GM11168 (cell line): ENCODE measurements around the gene MYO5C.
"Not testable (repeated sequence)": the region's sequence is repeated elsewhere in the genome, so short reads cannot be mapped to it uniquely, and the experiment has no call there.

Experiments used
- in situ Hi-C: fragments of 300-500 bp; cut with MboI; formaldehyde crosslinking; loops from one replicate; pipeline ENCODE4 v1.12.0; 2022; ENCODE audit warnings: low sequenced_read_pairs; ENCODE audit not compliant: unreplicated experiment

The MYO5C gene

GRCh38 chr15:52252781-52253180, 42.8 kb downstream of the MYO5C start:
- in situ Hi-C loops = loop anchor here (10.0 kb wide), 1 partner anchor 322 kb away; no protein-coding TSS in a partner anchor

- in situ Hi-C loops = loop anchor here (10.0 kb wide), 1 partner anchor 323 kb away; no protein-coding TSS in a partner anchor
Measured at GRCh38 chr15:52251144-52251860, 44.3 kb downstream of the MYO5C start.

- in situ Hi-C loops = no loop called here
Measured at GRCh38 chr15:52247461-52247860, 48.1 kb downstream of the MYO5C start.

GRCh38 chr15:52246686-52247431, 48.7 kb downstream of the MYO5C start:
- in situ Hi-C loops = no loop called here

GRCh38 chr15:52243697-52244555, 51.7 kb downstream of the MYO5C start:
- in situ Hi-C loops = no loop called here

- in situ Hi-C loops = no loop called here
Measured at GRCh38 chr15:52243286-52243685, 52.3 kb downstream of the MYO5C start.

- in situ Hi-C loops = no loop called here
Measured at GRCh38 chr15:52241489-52241888, 54.1 kb downstream of the MYO5C start.

GRCh38 chr15:52240166-52240565, 55.4 kb downstream of the MYO5C start:
- in situ Hi-C loops = no loop called here

- in situ Hi-C loops = not testable (repeated sequence)
Measured at GRCh38 chr15:52238989-52239525, 56.5 kb downstream of the MYO5C start.

GRCh38 chr15:52238149-52238548, 57.5 kb downstream of the MYO5C start:
- in situ Hi-C loops = no loop called here

- in situ Hi-C loops = no loop called here
Measured at GRCh38 chr15:52236013-52236412, 59.6 kb downstream of the MYO5C start.

GRCh38 chr15:52234596-52235541, 60.7 kb downstream of the MYO5C start:
- in situ Hi-C loops = no loop called here

GRCh38 chr15:52233405-52233804, 62.2 kb downstream of the MYO5C start:
- in situ Hi-C loops = no loop called here

GRCh38 chr15:52232327-52232726, 63.3 kb downstream of the MYO5C start:
- in situ Hi-C loops = no loop called here

- in situ Hi-C loops = no loop called here
Measured at GRCh38 chr15:52230073-52230472, 65.5 kb downstream of the MYO5C start.

GRCh38 chr15:52228921-52229320, 66.7 kb downstream of the MYO5C start:
- in situ Hi-C loops = no loop called here

- in situ Hi-C loops = no loop called here
Measured at GRCh38 chr15:52227456-52227855, 68.1 kb downstream of the MYO5C start.

GRCh38 chr15:52225230-52225629, 70.4 kb downstream of the MYO5C start:
- in situ Hi-C loops = no loop called here

- in situ Hi-C loops = no loop called here
Measured at GRCh38 chr15:52224211-52224610, 71.4 kb downstream of the MYO5C start.
